ENCODE data around the gene RAB8A.

RAB8A gene

DNA sequence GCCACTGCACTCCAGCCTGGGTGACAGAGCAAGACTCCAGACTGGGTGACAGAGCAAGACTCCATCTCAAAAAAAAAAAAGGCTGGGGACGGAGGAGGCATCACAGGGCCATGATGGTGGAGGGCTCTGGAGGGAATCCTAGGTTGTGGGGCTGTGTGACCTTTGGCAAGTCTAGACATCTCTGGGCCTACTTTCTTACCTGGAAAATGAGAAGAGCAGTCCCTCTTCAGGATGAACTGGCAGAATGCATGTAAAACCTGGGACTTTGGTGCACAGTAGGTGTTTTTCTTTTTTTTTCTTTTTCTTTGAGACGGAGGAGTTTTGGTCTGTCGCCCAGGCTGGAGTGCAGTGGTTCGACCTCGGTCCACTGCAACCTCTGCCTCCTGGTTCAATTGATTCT lies 48.0 kb downstream of the RAB8A start:
- no peak overlapping the region for H3K27ac ChIP-seq (ENCODE audit: low read length, poor library complexity, severe bottlenecking)
- no peak overlapping the region for H4K8ac ChIP-seq (ENCODE audit: low read length)
- no peak overlapping the region for H2AFZ ChIP-seq (ENCODE audit: low read depth, low read length)
- H3K4ac ChIP-seq (ENCODE audit: low read depth in 1 of 2, low read length in 2 of 2) = no peak overlapping the region
- no peak for DNase-seq
- H2BK120ac ChIP-seq (ENCODE audit: low read depth, low read length) = no peak overlapping the region
- H2BK15ac ChIP-seq (ENCODE audit: low read depth, poor library complexity, severe bottlenecking) = no peak overlapping the region
- H3K18ac ChIP-seq (ENCODE audit: low read depth in 1 of 2, low read length in 2 of 2) = no peak overlapping the region
- no peaks in the 10 kb centered on the region for H3K36me3 ChIP-seq (ENCODE audit: control insufficient read depth in 1 of 2, insufficient read depth in 2 of 2, low read depth in 1 of 2, low read length in 2 of 2)
- H2AK5ac ChIP-seq (ENCODE audit: low read length, severe bottlenecking) = no peak overlapping the region
- no peak overlapping the region for H3K4me2 ChIP-seq (ENCODE audit: low read length, poor library complexity, severe bottlenecking)
- H3K9ac ChIP-seq (ENCODE audit: low read length) = no peak overlapping the region
- no peak overlapping the region for H4K91ac ChIP-seq (ENCODE audit: low read length)
- no peak overlapping the region for H3K4me3 ChIP-seq (ENCODE audit: insufficient read depth in 1 of 2, low read depth in 1 of 2, low read length in 2 of 2)
- no peak overlapping the region for H3K14ac ChIP-seq (ENCODE audit: low read length in 2 of 2)
- H3K23ac ChIP-seq (ENCODE audit: low read length in 2 of 2) = no peak overlapping the region
- peaks cover 11% of the 10 kb centered on the region for H3K4me1 ChIP-seq (ENCODE audit: control insufficient read depth, insufficient read depth, low read depth, low read length)
- no peaks in the 10 kb centered on the region for H3K79me1 ChIP-seq (replicated peaks; ENCODE audit: low read length, poor library complexity, severe bottlenecking)
- peaks cover 5 to 11% of the 10 kb centered on the region in 2 experiments for H3K27me3 ChIP-seq (ENCODE audit: control insufficient read depth in 1 of 2, insufficient read depth in 1 of 2, low read length in 2 of 2)
- H2BK12ac ChIP-seq (ENCODE audit: low read length in 2 of 2) = no peak overlapping the region
- no peak overlapping the region for H2BK5ac ChIP-seq (ENCODE audit: low read depth, low read length, poor library complexity, severe bottlenecking)
- H3K9me3 ChIP-seq (ENCODE audit: control insufficient read depth, low read length) = no peaks in the 10 kb centered on the region
- 95% methylated on average over 4 of the region's 5 CpGs for WGBS

DNA sequence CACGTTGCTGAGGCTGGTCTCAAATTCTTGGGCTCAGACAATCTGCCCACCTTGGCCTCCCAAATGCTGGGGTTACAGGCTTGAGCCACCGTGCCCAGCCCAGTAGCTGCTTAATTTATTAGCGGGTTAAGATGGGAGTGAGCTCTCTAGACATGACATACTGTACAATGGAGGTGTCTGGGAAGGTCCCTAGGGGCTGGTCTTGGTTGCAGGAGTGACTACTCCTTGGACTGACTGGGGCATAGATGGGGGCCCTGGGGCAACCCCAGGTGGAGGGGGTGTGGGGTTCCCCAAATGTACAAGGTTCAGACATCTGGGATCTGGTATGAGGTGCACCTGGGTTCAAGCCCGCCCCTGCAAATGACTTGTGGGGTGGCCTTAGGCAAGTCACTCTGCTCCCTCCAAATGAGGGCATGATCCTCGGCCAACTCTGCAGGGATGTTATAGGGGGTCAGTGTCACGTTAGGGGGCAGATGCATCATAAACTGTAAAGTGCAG lies 48.8 kb downstream of the RAB8A start:
- no peaks in the 10 kb centered on the region for H3K36me3 ChIP-seq (ENCODE audit: control insufficient read depth in 1 of 2, insufficient read depth in 2 of 2, low read depth in 1 of 2, low read length in 2 of 2)
- peak overlapping the region; percentile 44 for H2AFZ ChIP-seq (ENCODE audit: low read depth, low read length)
- H3K27ac ChIP-seq (ENCODE audit: low read length, poor library complexity, severe bottlenecking) = no peak overlapping the region
- no peak overlapping the region for H3K4ac ChIP-seq (ENCODE audit: low read depth in 1 of 2, low read length in 2 of 2)
- no peak overlapping the region for H3K23ac ChIP-seq (ENCODE audit: low read length in 2 of 2)
- H2BK120ac ChIP-seq (ENCODE audit: low read depth, low read length) = no peak overlapping the region
- no peak overlapping the region for H4K91ac ChIP-seq (ENCODE audit: low read length)
- 63% methylated on average over 6 of the region's 6 CpGs for WGBS
- no peak overlapping the region for H2AK5ac ChIP-seq (ENCODE audit: low read length, severe bottlenecking)
- H3K18ac ChIP-seq (ENCODE audit: low read depth in 1 of 2, low read length in 2 of 2) = no peak overlapping the region
- no peak overlapping the region for H3K9ac ChIP-seq (ENCODE audit: low read length)
- no peaks in the 10 kb centered on the region for H3K79me1 ChIP-seq (replicated peaks; ENCODE audit: low read length, poor library complexity, severe bottlenecking)
- no peak overlapping the region for H4K8ac ChIP-seq (ENCODE audit: low read length)
- no peak for DNase-seq
- H2BK12ac ChIP-seq (ENCODE audit: low read length in 2 of 2) = no peak overlapping the region
- no peak overlapping the region for H3K14ac ChIP-seq (ENCODE audit: low read length in 2 of 2)
- peaks cover 11% of the 10 kb centered on the region for H3K4me1 ChIP-seq (ENCODE audit: control insufficient read depth, insufficient read depth, low read depth, low read length)
- no peak overlapping the region for H3K4me2 ChIP-seq (ENCODE audit: low read length, poor library complexity, severe bottlenecking)
- no peak overlapping the region for H2BK15ac ChIP-seq (ENCODE audit: low read depth, poor library complexity, severe bottlenecking)
- no peaks in the 10 kb centered on the region for H3K9me3 ChIP-seq (ENCODE audit: control insufficient read depth, low read length)
- no peak overlapping the region for H2BK5ac ChIP-seq (ENCODE audit: low read depth, low read length, poor library complexity, severe bottlenecking)
- H3K4me3 ChIP-seq (ENCODE audit: insufficient read depth in 1 of 2, low read depth in 1 of 2, low read length in 2 of 2) = no peak overlapping the region
- H3K27me3 ChIP-seq (ENCODE audit: control insufficient read depth in 1 of 2, insufficient read depth in 1 of 2, low read length in 2 of 2) = peaks cover 0 to 4% of the 10 kb centered on the region in 2 experiments

DNA sequence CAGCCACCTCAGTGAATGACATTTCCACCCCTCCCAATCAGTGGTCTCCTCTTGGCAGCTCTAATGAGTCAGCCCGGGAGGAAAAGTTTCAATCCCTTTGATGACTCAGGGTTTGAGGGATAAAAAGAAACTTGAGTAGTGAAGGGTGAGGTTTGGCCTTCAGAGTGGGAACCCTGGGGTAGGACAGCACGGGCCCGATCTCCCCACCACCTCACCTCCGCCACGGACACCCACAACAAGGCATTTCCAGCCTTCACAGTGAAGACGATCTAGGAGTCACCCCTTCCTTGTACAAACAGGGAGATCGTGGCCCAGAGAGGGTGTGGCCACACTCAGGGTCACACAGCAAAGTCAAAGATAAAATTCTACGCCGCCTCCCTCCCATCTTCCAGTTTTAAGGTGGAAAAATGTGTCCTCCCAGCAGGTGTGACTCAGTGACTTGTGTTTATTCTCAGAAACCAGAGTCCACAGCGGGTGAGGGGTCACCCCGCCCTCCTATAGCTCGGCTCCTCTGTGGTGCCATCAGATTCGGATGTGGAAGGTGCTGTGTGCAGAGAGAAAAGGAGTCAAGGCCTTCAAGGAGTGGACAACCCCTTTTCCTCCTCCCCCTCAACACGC lies 49.4 kb downstream of the RAB8A start:
- peaks cover 11% of the 10 kb centered on the region for H3K4me1 ChIP-seq (ENCODE audit: control insufficient read depth, insufficient read depth, low read depth, low read length)
- peak overlapping the region; percentile 44 for H2AFZ ChIP-seq (ENCODE audit: low read depth, low read length)
- no peak overlapping the region for H2BK12ac ChIP-seq (ENCODE audit: low read length in 2 of 2)
- H2BK5ac ChIP-seq (ENCODE audit: low read depth, low read length, poor library complexity, severe bottlenecking) = no peak overlapping the region
- no peak overlapping the region for H3K23ac ChIP-seq (ENCODE audit: low read length in 2 of 2)
- H3K4me2 ChIP-seq (ENCODE audit: low read length, poor library complexity, severe bottlenecking) = peak overlapping the region; percentile 39
- no peak overlapping the region for H4K8ac ChIP-seq (ENCODE audit: low read length)
- peak overlapping the region; percentile 6 for H3K27ac ChIP-seq (ENCODE audit: low read length, poor library complexity, severe bottlenecking)
- H2AK5ac ChIP-seq (ENCODE audit: low read length, severe bottlenecking) = no peak overlapping the region
- H2BK15ac ChIP-seq (ENCODE audit: low read depth, poor library complexity, severe bottlenecking) = no peak overlapping the region
- peak overlapping the region in 1 of 2 experiments; percentile 61 for H3K18ac ChIP-seq (ENCODE audit: low read depth in 1 of 2, low read length in 2 of 2)
- peak overlapping the region in 1 of 2 experiments; percentile 98 for H3K14ac ChIP-seq (ENCODE audit: low read length in 2 of 2)
- WGBS = 51% methylated on average over 14 of the region's 14 CpGs
- H3K4ac ChIP-seq (ENCODE audit: low read depth in 1 of 2, low read length in 2 of 2) = no peak overlapping the region
- H4K91ac ChIP-seq (ENCODE audit: low read length) = no peak overlapping the region
- no peaks in the 10 kb centered on the region for H3K9me3 ChIP-seq (ENCODE audit: control insufficient read depth, low read length)
- H3K36me3 ChIP-seq (ENCODE audit: control insufficient read depth in 1 of 2, insufficient read depth in 2 of 2, low read depth in 1 of 2, low read length in 2 of 2) = no peaks in the 10 kb centered on the region
- peaks cover 0 to 3% of the 10 kb centered on the region in 2 experiments for H3K27me3 ChIP-seq (ENCODE audit: control insufficient read depth in 1 of 2, insufficient read depth in 1 of 2, low read length in 2 of 2)
- peak; percentile 71 for DNase-seq
- H2BK120ac ChIP-seq (ENCODE audit: low read depth, low read length) = no peak overlapping the region
- H3K4me3 ChIP-seq (ENCODE audit: insufficient read depth in 1 of 2, low read depth in 1 of 2, low read length in 2 of 2) = no peak overlapping the region
- H3K9ac ChIP-seq (ENCODE audit: low read length) = no peak overlapping the region
- no peaks in the 10 kb centered on the region for H3K79me1 ChIP-seq (replicated peaks; ENCODE audit: low read length, poor library complexity, severe bottlenecking)

DNA sequence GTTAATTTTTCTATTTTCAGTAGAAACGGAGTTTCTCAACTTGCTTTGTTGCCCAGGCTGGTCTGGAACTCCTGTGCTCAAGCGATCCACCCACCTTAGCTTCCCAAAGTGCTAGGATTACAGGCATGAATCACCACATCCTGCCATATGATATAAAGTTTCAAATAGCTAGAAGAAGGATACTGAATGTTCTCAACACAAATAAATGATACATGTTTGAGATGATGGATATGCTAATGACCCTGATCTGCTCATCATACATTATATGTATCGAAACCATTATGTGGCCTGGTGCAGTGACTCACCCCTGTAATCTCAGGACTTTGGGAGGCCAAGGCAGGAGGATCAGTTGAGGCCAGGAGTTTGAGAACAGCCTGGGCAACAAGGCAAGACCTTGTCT lies 50.2 kb downstream of the RAB8A start:
- Histone ChIP-seq H2BK5ac (ENCODE audit: low read depth, low read length, poor library complexity, severe bottlenecking) (no peak overlapping the region), H3K79me1 (replicated peaks; ENCODE audit: low read length, poor library complexity, severe bottlenecking) (no peaks in the 10 kb centered on the region), H3K27ac (ENCODE audit: low read length, poor library complexity, severe bottlenecking) (no peak overlapping the region), H3K18ac (ENCODE audit: low read depth in 1 of 2, low read length in 2 of 2) (no peak overlapping the region), H3K4ac (ENCODE audit: low read depth in 1 of 2, low read length in 2 of 2) (no peak overlapping the region), H2AK5ac (ENCODE audit: low read length, severe bottlenecking) (no peak overlapping the region), H2BK120ac (ENCODE audit: low read depth, low read length) (no peak overlapping the region), H3K36me3 (ENCODE audit: control insufficient read depth in 1 of 2, insufficient read depth in 2 of 2, low read depth in 1 of 2, low read length in 2 of 2) (no peaks in the 10 kb centered on the region), H3K23ac (ENCODE audit: low read length in 2 of 2) (no peak overlapping the region), H3K9me3 (ENCODE audit: control insufficient read depth, low read length) (no peaks in the 10 kb centered on the region), H2BK12ac (ENCODE audit: low read length in 2 of 2) (no peak overlapping the region), H2BK15ac (ENCODE audit: low read depth, poor library complexity, severe bottlenecking) (no peak overlapping the region), H3K4me1 (ENCODE audit: control insufficient read depth, insufficient read depth, low read depth, low read length) (peaks cover 11% of the 10 kb centered on the region), H3K4me2 (ENCODE audit: low read length, poor library complexity, severe bottlenecking) (no peak overlapping the region), H3K27me3 (ENCODE audit: control insufficient read depth in 1 of 2, insufficient read depth in 1 of 2, low read length in 2 of 2) (peaks cover 0 to 3% of the 10 kb centered on the region in 2 experiments), H3K9ac (ENCODE audit: low read length) (no peak overlapping the region), H3K14ac (ENCODE audit: low read length in 2 of 2) (no peak overlapping the region), H4K8ac (ENCODE audit: low read length) (no peak overlapping the region), H3K4me3 (ENCODE audit: insufficient read depth in 1 of 2, low read depth in 1 of 2, low read length in 2 of 2) (no peak overlapping the region), H2AFZ (ENCODE audit: low read depth, low read length) (no peak overlapping the region), H4K91ac (ENCODE audit: low read length) (no peak overlapping the region)
- peak; percentile 30 for DNase-seq
- WGBS = 52% methylated on average over 2 of the region's 3 CpGs

Measured in mesenchymal stem cell (in vitro differentiated cells and primary cell).